Stimulated activated CD4-positive, alpha-beta T cell treated with anti-CD3 and anti-CD28 coated beads, Interleukin-2, amount 100 ng/mL, for 4 hours (primary cell): ENCODE data around the gene SRMS.

Experiments used
- DNase-seq: peaks from one replicate; pipeline ENCODE4 v3.0.0-alpha.2; 2020; ENCODE audit warnings: low read depth

Gene SRMS

GRCh38 chr20:63547725-63548480 is at the start of gene SRMS:
SRMS (minus strand) TSS chr20:63547749; CDS start chr20:63547463, 286 bp downstream.
- no peak for DNase-seq

GRCh38 chr20:63596423-63596822 is 48.9 kb upstream of the SRMS start:
- DNase-seq = no peak

DNA sequence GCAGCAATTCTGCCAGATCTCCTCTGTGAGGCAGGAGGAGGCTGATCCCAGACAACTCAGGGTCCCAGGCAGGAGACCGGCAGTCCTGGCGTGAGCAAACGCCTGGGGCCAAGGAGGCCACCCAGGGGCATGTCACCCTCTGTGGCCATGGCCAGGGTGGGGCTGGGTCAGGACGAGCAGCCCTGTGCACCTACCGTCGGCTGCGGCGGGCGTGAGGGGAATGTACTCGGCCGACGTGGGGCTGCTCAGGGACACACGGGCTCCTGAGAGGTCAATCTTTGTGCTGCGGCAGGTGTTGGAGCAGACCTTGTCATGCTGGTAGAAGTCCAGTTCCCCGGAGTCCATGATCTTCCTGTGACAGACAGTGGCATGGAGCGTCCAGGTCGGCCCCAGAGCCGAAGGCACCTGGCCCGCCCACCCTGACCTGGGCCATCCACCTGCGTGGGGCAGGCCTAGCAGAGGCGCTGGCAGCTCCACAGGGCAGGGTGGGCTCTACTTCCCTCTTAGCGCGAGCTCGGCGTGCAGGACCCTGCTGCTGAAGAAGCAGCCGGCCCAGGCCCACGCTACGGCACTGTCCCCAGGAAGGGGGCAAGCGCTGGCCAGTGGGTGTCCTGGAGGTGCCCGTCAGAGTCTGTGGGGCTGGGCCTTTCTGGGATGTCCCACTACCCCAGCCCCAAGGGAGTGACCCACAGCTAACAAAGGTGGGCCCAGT is 48.0 kb upstream of the SRMS start:
- DNase-seq = no peak

GRCh38 chr20:63594043-63594561 is 46.6 kb upstream of the SRMS start:
- no peak for DNase-seq

- no peak for DNase-seq
Measured at GRCh38 chr20:63592661-63593060, 45.1 kb upstream of the SRMS start.

- DNase-seq = no peak
Measured at GRCh38 chr20:63591786-63592355, 44.3 kb upstream of the SRMS start.

GRCh38 chr20:63591147-63591533 is 43.6 kb upstream of the SRMS start:
- DNase-seq = no peak

DNA sequence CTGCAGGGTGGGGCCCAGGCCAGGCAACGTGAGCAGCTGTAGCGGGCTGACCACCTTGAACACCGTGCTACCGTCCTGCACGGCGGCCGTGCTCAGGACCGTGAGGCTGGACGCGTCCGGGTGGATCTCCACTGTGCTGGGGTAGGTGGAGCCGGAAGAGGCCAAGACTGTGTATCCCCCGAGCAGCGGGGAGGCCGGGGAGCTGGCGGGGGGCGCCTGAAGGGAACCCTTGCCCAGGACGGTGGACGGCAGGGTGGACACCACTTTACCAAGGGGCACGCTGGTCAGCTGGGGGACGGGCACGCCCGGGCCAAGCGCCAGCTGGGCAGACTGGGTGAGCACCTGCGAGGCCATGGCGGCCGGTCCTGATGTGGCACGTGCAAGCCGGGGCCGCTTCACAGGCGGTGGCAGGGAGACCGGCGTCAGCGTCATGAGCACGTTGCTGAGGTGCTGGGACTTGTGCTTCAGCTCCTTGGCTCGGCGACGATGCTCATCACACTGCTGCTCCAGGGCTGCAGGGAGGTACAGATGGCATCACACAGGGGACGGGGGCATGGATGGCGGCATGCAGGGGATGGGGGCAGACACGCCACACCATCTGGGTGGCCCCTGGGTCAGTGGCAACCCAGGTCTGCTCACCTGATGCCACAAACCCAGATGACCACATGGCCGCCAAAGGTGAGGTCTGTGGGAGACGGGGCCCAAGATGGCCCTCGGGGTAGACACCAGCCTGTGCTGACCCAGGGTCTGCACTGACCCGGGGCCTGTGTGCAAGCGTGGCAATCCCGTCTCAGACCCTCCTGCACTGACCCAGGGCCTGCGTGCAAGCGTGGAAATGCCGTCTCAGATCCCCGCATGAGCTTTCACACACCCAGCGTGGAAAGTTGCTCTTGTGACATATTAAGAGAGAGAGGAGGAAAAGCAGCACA is 42.9 kb upstream of the SRMS start:
- DNase-seq = no peak

DNA sequence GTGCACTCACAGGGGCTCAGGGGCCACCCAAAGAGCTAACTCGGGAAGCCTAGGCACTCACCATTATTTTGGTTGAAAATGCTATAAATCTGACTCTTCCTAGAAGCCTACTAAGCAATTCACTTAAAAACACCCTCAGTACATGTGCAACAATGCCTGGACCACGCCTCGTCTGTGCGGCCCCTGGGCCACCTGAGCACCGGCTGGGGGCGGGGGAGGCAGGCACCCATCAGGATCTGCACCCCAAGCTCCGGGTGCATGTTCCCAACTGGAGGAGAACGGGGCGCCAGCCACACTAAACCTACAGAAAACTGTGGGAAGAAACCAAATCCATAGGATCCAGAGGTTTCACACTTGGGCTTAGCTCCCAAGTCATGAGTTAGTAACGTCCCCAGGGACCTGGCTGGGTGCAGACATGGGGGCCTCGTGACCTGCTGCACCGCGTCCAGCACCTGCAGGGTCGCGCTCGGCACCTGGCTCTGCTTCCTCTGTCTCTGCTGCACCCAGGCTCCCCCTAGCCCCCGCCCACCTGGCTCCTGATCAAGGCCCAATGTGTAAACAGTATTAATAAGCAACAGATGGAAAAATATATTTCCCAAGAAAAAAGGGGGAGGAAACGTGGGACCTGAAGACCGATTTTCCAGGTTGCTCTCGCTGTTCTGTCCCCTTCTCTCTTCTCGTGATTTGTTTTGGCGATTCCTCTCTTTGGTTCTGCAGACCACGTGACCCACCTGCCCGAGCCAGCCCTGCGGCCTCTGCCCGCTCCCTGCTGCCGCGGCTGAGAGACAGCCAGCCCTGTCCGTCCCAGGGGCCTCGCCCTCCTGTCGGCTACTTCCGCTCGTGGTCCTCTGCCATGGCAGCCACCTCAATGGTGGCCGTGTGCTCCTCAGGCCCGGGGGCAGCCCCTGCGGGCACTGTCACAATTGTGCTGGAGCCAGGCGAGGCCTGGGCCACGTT is 42.0 kb upstream of the SRMS start:
- no peak for DNase-seq

GRCh38 chr20:63588641-63589041 is 41.1 kb upstream of the SRMS start:
- no peak for DNase-seq

- no peak for DNase-seq
Measured at GRCh38 chr20:63587776-63588591, 40.4 kb upstream of the SRMS start.

- DNase-seq = no peak
Measured at GRCh38 chr20:63587256-63587655, 39.7 kb upstream of the SRMS start.

DNA sequence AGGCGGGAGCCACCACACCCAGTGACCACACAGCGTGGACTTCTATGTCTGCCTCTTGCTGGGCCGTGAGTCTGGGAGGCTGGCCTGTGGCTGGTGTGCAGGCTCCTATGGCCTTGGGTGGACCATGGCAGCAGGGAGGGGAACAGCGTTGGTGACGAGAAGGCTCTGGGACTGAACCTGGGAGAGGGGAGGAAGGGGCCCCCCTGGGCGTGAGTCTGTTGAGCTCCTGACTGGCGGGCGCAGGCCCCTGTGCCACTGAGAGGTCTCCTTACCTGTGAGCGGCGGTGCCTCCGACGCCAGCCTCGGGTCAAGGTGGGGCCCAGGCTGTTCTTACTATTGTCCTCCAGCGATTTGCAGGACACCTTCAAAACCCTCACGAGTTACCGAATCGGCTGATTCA is 39.2 kb upstream of the SRMS start:
- DNase-seq = no peak

DNA sequence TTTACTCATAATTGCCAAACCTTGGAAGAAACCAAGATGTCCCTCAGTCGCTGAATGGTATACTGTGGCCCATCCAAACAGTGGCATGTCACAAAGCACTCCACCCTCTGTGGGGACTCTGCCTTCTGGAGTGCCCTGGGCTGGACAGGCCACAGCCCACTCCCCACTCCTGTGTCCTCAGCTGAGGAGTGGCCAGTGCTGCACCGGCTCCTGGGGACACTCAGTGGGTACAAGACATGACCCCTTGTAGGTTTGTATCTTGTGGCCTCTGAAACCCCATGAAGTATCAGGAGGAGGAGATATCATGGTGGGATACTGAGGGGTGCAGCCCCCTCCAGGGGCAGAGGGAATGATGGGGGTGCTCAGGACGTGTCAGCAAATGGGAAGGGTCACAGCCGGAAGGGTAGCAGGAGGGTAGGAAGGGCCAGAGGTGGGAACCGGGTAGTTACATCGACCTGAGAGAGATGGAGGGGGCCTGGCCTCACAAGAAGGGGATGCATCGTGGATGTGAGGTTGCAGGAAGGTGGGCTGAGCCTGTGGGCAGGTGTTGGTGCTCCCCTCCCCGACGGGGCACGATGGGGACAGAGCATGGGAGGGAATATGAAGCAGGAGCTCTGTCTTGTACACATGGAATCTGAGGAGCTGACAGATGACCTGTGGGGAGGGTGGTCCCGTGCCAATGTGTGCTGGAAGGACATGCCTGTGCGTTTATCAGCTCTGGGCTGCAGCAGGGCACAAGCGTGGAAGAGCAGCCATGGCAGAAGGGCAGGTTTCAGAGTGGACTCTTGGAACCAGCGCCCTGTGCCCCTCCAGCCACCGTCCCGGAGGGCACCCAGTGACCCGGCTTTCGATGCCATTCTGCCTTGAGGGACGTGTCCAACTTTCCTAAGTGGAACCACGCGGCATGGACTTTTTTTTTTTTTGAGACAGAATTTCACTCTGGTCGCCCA is 38.3 kb upstream of the SRMS start:
- no peak for DNase-seq

GRCh38 chr20:63582382-63583063 is 35.0 kb upstream of the SRMS start:
- no peak for DNase-seq

DNA sequence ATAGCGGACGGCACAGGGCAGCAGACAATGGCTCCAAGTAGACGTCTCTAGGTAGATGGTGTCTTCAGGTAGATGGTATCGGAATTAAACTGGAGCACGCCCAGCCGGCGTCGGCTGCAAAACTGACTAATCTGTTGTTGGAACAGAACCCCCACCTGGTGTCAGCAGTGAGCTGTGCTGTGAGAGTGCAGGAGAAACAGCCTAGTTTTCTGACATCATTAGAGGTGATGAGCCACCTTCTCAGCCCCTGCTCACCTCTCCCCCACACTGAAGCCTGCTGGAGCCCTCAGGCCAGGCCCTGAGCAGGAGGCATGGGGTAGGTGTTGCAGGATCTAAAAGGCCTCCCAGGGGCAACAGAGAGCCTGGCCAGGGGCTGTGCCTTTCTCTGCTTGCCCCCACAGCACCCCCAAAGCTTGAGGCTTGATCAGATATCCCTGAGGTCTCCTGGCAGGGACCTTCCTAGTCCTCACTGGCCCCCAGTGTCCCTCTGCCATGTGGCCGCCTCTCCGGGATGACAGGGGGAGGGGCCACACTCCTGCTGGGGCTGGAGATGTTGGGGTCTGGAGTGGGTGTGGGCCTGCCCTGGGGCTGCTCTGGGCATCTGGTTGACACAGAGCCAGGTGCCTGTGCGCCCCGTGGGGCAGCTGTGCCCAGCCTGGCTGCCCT is 33.4 kb upstream of the SRMS start:
- DNase-seq = peak; percentile 74

GRCh38 chr20:63579017-63579694 is 31.6 kb upstream of the SRMS start:
- DNase-seq = no peak
